ENCODE data around the gene PODN.

PODN gene

GRCh38 chr1:53121319-53122172, 59.5 kb downstream of the PODN start:
- H3K4me2 ChIP-seq, result no peak overlapping the region
- no peak overlapping the region for H2AFZ ChIP-seq (ENCODE audit: low read depth)
- no peak overlapping the region for H3K9ac ChIP-seq
- no peaks in the 10 kb centered on the region for H3K36me3 ChIP-seq (ENCODE audit: insufficient read depth)
- H3K4me1 ChIP-seq (ENCODE audit: low read depth, poor library complexity, severe bottlenecking), result no peaks in the 10 kb centered on the region
- no peaks in the 10 kb centered on the region for H3K27me3 ChIP-seq (ENCODE audit: insufficient read depth, low read depth)
- TF ChIP-seq CTCF (conservative IDR thresholded peaks at IDR 0.05; ENCODE audit: low read depth, low read length), result no peak
- no peaks in the 10 kb centered on the region for H3K79me2 ChIP-seq (ENCODE audit: insufficient read depth, low read depth)
- no peak overlapping the region for H3K4me3 ChIP-seq (IDR thresholded peaks at IDR 0.05; ENCODE audit: insufficient read depth, low read depth, low read length)
- no peaks in the 10 kb centered on the region for H4K20me1 ChIP-seq (ENCODE audit: insufficient read depth)
- H3K27ac ChIP-seq, result no peak overlapping the region

- no peaks in the 10 kb centered on the region for H3K36me3 ChIP-seq (ENCODE audit: insufficient read depth)
- H2AFZ ChIP-seq (ENCODE audit: low read depth), result no peak overlapping the region
- no peak overlapping the region for H3K4me2 ChIP-seq
- no peak overlapping the region for H3K9ac ChIP-seq
- H4K20me1 ChIP-seq (ENCODE audit: insufficient read depth), result no peaks in the 10 kb centered on the region
- H3K79me2 ChIP-seq (ENCODE audit: insufficient read depth, low read depth), result no peaks in the 10 kb centered on the region
- H3K4me1 ChIP-seq (ENCODE audit: low read depth, poor library complexity, severe bottlenecking), result no peaks in the 10 kb centered on the region
- no peak for TF ChIP-seq CTCF (conservative IDR thresholded peaks at IDR 0.05; ENCODE audit: low read depth, low read length)
- no peak overlapping the region for H3K4me3 ChIP-seq (IDR thresholded peaks at IDR 0.05; ENCODE audit: insufficient read depth, low read depth, low read length)
- H3K27ac ChIP-seq, result no peak overlapping the region
- H3K27me3 ChIP-seq (ENCODE audit: insufficient read depth, low read depth), result no peaks in the 10 kb centered on the region
These were observed 60.3 kb downstream of the PODN start for GRCh38 chr1:53122201-53122885.

- Histone ChIP-seq H3K27ac (no peak overlapping the region), H3K4me1 (ENCODE audit: low read depth, poor library complexity, severe bottlenecking) (no peaks in the 10 kb centered on the region), H3K36me3 (ENCODE audit: insufficient read depth) (no peaks in the 10 kb centered on the region), H3K27me3 (ENCODE audit: insufficient read depth, low read depth) (no peaks in the 10 kb centered on the region), H3K79me2 (ENCODE audit: insufficient read depth, low read depth) (no peaks in the 10 kb centered on the region), H3K4me3 (IDR thresholded peaks at IDR 0.05; ENCODE audit: insufficient read depth, low read depth, low read length) (no peak overlapping the region), H3K4me2 (no peak overlapping the region), H3K9ac (no peak overlapping the region), H4K20me1 (ENCODE audit: insufficient read depth) (no peaks in the 10 kb centered on the region), H2AFZ (ENCODE audit: low read depth) (no peak overlapping the region)
- no peak for TF ChIP-seq CTCF (conservative IDR thresholded peaks at IDR 0.05; ENCODE audit: low read depth, low read length)
These were observed 61.0 kb downstream of the PODN start for GRCh38 chr1:53122961-53123413.

GRCh38 chr1:53123453-53124140, 61.6 kb downstream of the PODN start:
- Histone ChIP-seq H3K4me3 (IDR thresholded peaks at IDR 0.05; ENCODE audit: insufficient read depth, low read depth, low read length) (no peak overlapping the region), H3K27me3 (ENCODE audit: insufficient read depth, low read depth) (no peaks in the 10 kb centered on the region), H3K4me1 (ENCODE audit: low read depth, poor library complexity, severe bottlenecking) (no peaks in the 10 kb centered on the region), H3K4me2 (no peak overlapping the region), H4K20me1 (ENCODE audit: insufficient read depth) (no peaks in the 10 kb centered on the region), H3K9ac (no peak overlapping the region), H3K27ac (no peak overlapping the region), H3K79me2 (ENCODE audit: insufficient read depth, low read depth) (no peaks in the 10 kb centered on the region), H2AFZ (ENCODE audit: low read depth) (no peak overlapping the region), H3K36me3 (ENCODE audit: insufficient read depth) (no peaks in the 10 kb centered on the region)
- no peak for TF ChIP-seq CTCF (conservative IDR thresholded peaks at IDR 0.05; ENCODE audit: low read depth, low read length)
